Smooth muscle cell (in vitro differentiated cells): ENCODE data around the gene ZBTB42. TPM values are rescaled to one million over a fixed set of nuclear protein-coding genes. Genes with fewer than 3 reads are reported as not detected.

ENCODE experiments used
- DNase-seq: peaks from one replicate; lab custom pipeline; 2025; ENCODE audit not compliant: unreplicated experiment; lab: John Stamatoyannopoulos, UW
- H2AFZ ChIP-seq: fragments of 200-600 bp; sonication (generic); 2 replicates; pipeline ENCODE4 v1.6.0; 2016; ENCODE audit warnings: antibody characterized with exemption, low read depth, mild to moderate bottlenecking
- H3F3A ChIP-seq: fragments of 200-600 bp; sonication (generic); 2 replicates; pipeline ENCODE4 v1.6.0; 2017; ENCODE audit warnings: antibody characterized with exemption, low read depth
- H3K27ac ChIP-seq: fragments of 200-600 bp; sonication (generic); 2 replicates; pipeline ENCODE4 v1.5.1; 2016; ENCODE audit warnings: low read depth, mild to moderate bottlenecking
- H3K27me3 ChIP-seq: fragments of 200-600 bp; sonication (generic); 2 replicates; pipeline ENCODE4 v1.6.1; 2016; ENCODE audit warnings: low read depth, mild to moderate bottlenecking
- H3K36me3 ChIP-seq: fragments of 200-600 bp; sonication (generic); 2 replicates; pipeline ENCODE4 v1.5.1; 2016; ENCODE audit warnings: low read depth
- H3K4me1 ChIP-seq: fragments of 200-600 bp; sonication (generic); 2 replicates; pipeline ENCODE4 v1.5.1; 2016; ENCODE audit warnings: low read depth
- H3K4me2 ChIP-seq: fragments of 200-600 bp; sonication (generic); 2 replicates; pipeline ENCODE4 v1.6.0; 2016; ENCODE audit warnings: mild to moderate bottlenecking
- H3K4me3 ChIP-seq: fragments of 200-600 bp; sonication (generic); 2 replicates; pipeline ENCODE4 v1.5.1; 2016; ENCODE audit warnings: mild to moderate bottlenecking
- H3K79me2 ChIP-seq: fragments of 200-600 bp; sonication (generic); 2 replicates; pipeline ENCODE4 v1.6.0; 2016; ENCODE audit warnings: low read depth, mild to moderate bottlenecking
- H3K9ac ChIP-seq: fragments of 200-600 bp; sonication (generic); 2 replicates; pipeline ENCODE4 v1.6.0; 2016; ENCODE audit warnings: low read depth
- H3K9me3 ChIP-seq: fragments of 200-600 bp; sonication (generic); replicated peaks from 2 replicates; pipeline ENCODE4 v1.5.1; 2016; ENCODE audit warnings: low read depth
- H4K20me1 ChIP-seq: fragments of 200-600 bp; sonication (generic); 2 replicates; pipeline ENCODE4 v1.6.0; 2016; ENCODE audit warnings: low read depth
- WGBS: methylation state at CpG from one replicate; pipeline ENCODE4 v1.1.7; 2016; ENCODE audit warnings: low lambda C conversion rate; 5-methylcytosine and 5-hydroxymethylcytosine counted together
- polyA plus RNA-seq: library from polyadenylated mRNA; unstranded; fragments of >200 nt; fragmentation: Nextera tagmentation; extraction: Ambion mirVana; gene quantifications from 2 replicates; pipeline ENCODE4 v1.2.1, GENCODE V29; 2016
- total RNA-seq: library from RNA; depleted of rRNA; stranded (reverse); fragments of >200 nt; gene quantifications from 2 replicates; pipeline ENCODE4 v1.2.3, GENCODE V29; 2014
- TF ChIP-seq, protein P1 (sequence below): fragments of 200-600 bp; sonication (generic); IDR thresholded peaks from 2 replicates; pipeline ENCODE4 v1.5.1; 2017; ENCODE audit warnings: borderline replicate concordance, mild to moderate bottlenecking, antibody characterized with exemption; ENCODE audit not compliant: insufficient read depth, poor library complexity, severe bottlenecking

ZBTB42 gene
- total and polyA plus RNA-seq, 2 experiments from 2014 or later: 0.72 to 1.6 TPM

DNA sequence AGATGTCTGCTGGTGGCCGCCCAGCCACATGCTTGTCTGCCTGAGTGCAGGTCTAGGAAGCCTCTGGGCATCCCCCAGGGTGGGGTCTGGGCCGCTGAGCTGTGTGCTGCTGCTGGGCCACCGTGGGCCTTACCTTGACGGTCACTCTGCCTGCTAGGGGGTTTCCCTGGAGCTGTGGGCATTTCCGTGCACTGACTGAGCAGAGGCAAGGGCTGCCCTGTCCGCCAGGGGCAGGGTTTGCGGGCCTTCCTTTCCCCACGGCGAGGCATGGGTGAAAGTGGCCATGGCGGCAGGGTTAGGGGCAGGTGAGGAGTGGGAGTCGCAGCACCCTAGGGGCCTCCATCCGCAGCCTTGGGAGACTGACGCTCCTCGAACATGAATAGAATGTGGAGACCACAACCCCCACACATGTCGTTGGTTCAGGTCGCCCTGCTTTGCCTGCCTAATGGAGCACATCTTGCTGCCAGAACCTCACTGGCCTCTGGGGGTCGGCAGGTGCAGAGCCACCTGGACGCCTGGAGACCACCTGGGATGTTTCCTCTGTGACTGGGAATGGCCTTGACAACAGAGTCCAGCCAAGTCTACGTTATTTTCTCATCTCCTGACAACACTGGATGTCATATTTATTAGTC is 2.5 kb downstream of the ZBTB42 start:
- Histone ChIP-seq H4K20me1 (peaks cover 9% of the 10 kb centered on the region), H3K4me3 (no peak overlapping the region), H3K9ac (no peak overlapping the region), H3K4me2 (no peak overlapping the region), H3K4me1 (peaks cover 13% of the 10 kb centered on the region), H3K27ac (no peak overlapping the region), H2AFZ (no peak overlapping the region), H3F3A (peaks cover 11% of the 10 kb centered on the region), H3K9me3 (no peaks in the 10 kb centered on the region), H3K36me3 (no peaks in the 10 kb centered on the region), H3K79me2 (no peaks in the 10 kb centered on the region), H3K27me3 (no peaks in the 10 kb centered on the region)
- TF ChIP-seq, protein P1, sequence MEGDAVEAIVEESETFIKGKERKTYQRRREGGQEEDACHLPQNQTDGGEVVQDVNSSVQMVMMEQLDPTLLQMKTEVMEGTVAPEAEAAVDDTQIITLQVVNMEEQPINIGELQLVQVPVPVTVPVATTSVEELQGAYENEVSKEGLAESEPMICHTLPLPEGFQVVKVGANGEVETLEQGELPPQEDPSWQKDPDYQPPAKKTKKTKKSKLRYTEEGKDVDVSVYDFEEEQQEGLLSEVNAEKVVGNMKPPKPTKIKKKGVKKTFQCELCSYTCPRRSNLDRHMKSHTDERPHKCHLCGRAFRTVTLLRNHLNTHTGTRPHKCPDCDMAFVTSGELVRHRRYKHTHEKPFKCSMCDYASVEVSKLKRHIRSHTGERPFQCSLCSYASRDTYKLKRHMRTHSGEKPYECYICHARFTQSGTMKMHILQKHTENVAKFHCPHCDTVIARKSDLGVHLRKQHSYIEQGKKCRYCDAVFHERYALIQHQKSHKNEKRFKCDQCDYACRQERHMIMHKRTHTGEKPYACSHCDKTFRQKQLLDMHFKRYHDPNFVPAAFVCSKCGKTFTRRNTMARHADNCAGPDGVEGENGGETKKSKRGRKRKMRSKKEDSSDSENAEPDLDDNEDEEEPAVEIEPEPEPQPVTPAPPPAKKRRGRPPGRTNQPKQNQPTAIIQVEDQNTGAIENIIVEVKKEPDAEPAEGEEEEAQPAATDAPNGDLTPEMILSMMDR: no peak
- no peak for DNase-seq
- WGBS: 88% methylated on average over 19 of the region's 19 CpGs

DNA sequence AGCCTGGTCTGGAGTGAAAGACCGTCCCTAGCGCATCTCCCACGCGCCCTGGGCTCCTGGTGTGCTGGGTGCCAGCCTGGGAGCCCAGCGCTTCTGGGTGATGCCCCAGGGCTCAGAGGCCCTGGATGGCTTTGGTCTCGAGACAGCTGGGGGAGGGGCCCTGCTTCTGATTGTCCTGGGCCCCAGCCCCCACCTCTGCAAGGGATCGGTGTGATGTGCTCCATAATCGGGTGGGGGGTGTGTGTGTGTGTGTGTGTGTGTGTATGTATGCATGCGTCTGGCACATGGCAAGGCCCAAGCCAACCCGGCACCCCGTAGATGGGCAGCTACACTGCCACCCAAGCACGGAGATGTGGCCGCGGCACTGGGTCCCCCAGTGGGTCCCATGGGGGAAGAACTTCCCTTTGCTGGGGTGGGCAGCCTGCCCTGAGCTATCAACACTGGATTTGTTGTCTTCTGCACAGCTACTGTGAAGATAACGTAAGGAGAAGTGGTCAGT is 3.1 kb downstream of the ZBTB42 start:
- H3K27me3 ChIP-seq: no peaks in the 10 kb centered on the region
- no peak overlapping the region for H3K4me3 ChIP-seq
- no peaks in the 10 kb centered on the region for H3K79me2 ChIP-seq
- no peak overlapping the region for H3K27ac ChIP-seq
- H3F3A ChIP-seq: peaks cover 9% of the 10 kb centered on the region
- H3K9me3 ChIP-seq: no peaks in the 10 kb centered on the region
- WGBS: 89% methylated on average over 15 of the region's 15 CpGs
- H2AFZ ChIP-seq: no peak overlapping the region
- TF ChIP-seq, protein P1: no peak
- no peaks in the 10 kb centered on the region for H3K36me3 ChIP-seq
- no peak overlapping the region for H3K4me2 ChIP-seq
- H4K20me1 ChIP-seq: peaks cover 9% of the 10 kb centered on the region
- DNase-seq: no peak
- H3K9ac ChIP-seq: no peak overlapping the region
- H3K4me1 ChIP-seq: peaks cover 13% of the 10 kb centered on the region

DNA sequence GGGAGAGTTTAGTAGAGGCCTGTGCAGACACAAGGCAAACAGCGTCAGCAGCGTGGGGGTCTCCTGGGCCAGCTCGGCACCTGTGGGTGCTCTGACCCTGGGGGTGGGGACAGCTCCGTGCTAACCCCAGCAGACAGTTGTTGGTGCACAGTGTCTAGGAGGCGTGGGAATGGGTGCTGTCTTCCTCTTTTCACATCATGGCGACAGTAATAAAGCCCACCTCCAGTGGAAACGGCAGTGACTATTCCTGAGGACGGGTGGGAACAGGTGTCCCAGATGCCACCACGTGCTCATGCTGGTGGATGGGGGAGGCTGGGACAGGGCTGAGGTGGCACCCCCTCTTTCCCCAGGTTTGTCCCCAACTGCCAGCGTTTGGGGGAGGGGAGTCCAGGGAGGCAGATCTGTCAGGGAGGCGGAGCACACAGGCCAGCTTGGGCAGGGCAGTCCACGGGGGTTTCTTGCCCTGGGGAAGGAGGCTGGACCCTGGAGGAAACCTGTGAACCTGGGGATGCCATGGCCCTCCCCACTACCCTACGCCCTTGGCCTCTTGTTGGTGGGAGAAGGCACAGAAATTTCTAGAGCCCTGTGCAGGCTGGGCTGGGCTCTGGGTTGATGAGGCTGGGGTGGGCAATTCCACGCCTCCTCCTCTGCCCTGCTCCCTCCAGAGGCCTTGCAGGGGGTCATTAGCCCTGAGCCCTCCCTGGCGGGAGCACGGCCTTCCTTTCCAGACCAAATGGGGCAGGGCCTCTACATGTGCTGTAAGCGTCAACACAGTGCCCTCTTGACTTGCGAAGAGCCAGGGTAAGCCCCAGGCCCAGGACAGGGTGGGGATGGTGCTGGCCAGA is 3.8 kb downstream of the ZBTB42 start:
- Histone ChIP-seq H3K27me3 (no peaks in the 10 kb centered on the region), H3K9me3 (no peaks in the 10 kb centered on the region), H3K79me2 (no peaks in the 10 kb centered on the region), H3F3A (peaks cover 5% of the 10 kb centered on the region), H3K4me1 (peaks cover 11% of the 10 kb centered on the region), H2AFZ (no peak overlapping the region), H3K36me3 (no peaks in the 10 kb centered on the region), H3K4me2 (no peak overlapping the region), H3K27ac (no peak overlapping the region), H4K20me1 (peaks cover 9% of the 10 kb centered on the region), H3K9ac (no peak overlapping the region), H3K4me3 (no peak overlapping the region)
- no peak for DNase-seq
- WGBS: 89% methylated on average over 18 of the region's 18 CpGs
- TF ChIP-seq, protein P1: no peak
